GM08714 (cell line): Measurements from ENCODE around the gene NENF.

ENCODE experiments used
- H3K4me3 ChIP-seq: fragments of 200-500 bp; sonication (Bioruptor generic); 2 replicates; pipeline ENCODE4 v1.5.1; 2014; ENCODE audit warnings: mild to moderate bottlenecking, low read length, inconsistent platforms
- ZNF274 ChIP-seq: IDR thresholded peaks from 2 replicates; pipeline ENCODE4 v1.6.1; 2012; ENCODE audit warnings: mild to moderate bottlenecking, low read depth, low read length

Gene NENF

GRCh38 chr1:212487774-212488435, 55.2 kb downstream of the NENF start:
- TF ChIP-seq ZNF274, result no peak

GRCh38 chr1:212488436-212489283, 55.9 kb downstream of the NENF start:
- H3K4me3 ChIP-seq, result no peak overlapping the region
- TF ChIP-seq ZNF274, result no peak

More at GRCh38 chr1:212487774-212488435, 55.2 kb downstream of the NENF start:
- no peak overlapping the region for H3K4me3 ChIP-seq

- TF ChIP-seq ZNF274, result no peak
- H3K4me3 ChIP-seq, result no peak overlapping the region
Observed at GRCh38 chr1:212489284-212489859, 56.7 kb downstream of the NENF start.

- TF ChIP-seq ZNF274, result no peak
- no peak overlapping the region for H3K4me3 ChIP-seq
Observed at GRCh38 chr1:212490276-212490675, 57.6 kb downstream of the NENF start.

- TF ChIP-seq ZNF274, result no peak
Observed at GRCh38 chr1:212491454-212491853, 58.7 kb downstream of the NENF start.

More at GRCh38 chr1:212491454-212491853, 58.7 kb downstream of the NENF start:
- H3K4me3 ChIP-seq, result no peak overlapping the region
